ES-I3 (cell line): Measurements from ENCODE around the gene SPOPL.

ENCODE experiments used
- H3K36me3 ChIP-seq: 2 replicates; pipeline ENCODE4 v1.6.1; 2013; ENCODE audit warnings: mild to moderate bottlenecking, low read length, control low read depth, moderate library complexity; ENCODE audit not compliant: insufficient read depth
- H3K4me1 ChIP-seq: 2 replicates; pipeline ENCODE4 v1.6.1; 2013; ENCODE audit warnings: mild to moderate bottlenecking, control low read depth, low read length; ENCODE audit not compliant: insufficient read depth
- H3K9ac ChIP-seq: 2 replicates; pipeline ENCODE4 v1.6.1; 2013; ENCODE audit warnings: low read depth, mild to moderate bottlenecking, low read length, moderate library complexity
- H3K9me3 ChIP-seq: 2 replicates; pipeline ENCODE4 v1.6.1; 2013; ENCODE audit warnings: mild to moderate bottlenecking, low read length, moderate library complexity; ENCODE audit not compliant: control insufficient read depth, insufficient read depth

Gene SPOPL

GRCh38 chr2:138620431-138620830, 118.9 kb downstream of the SPOPL start:
- no peaks in the 10 kb centered on the region for H3K4me1 ChIP-seq
- no peaks in the 10 kb centered on the region for H3K9me3 ChIP-seq
- H3K9ac ChIP-seq, result no peak overlapping the region
- no peaks in the 10 kb centered on the region for H3K36me3 ChIP-seq

- Histone ChIP-seq H3K9me3 (no peaks in the 10 kb centered on the region), H3K9ac (no peak overlapping the region), H3K4me1 (no peaks in the 10 kb centered on the region), H3K36me3 (no peaks in the 10 kb centered on the region)
Observed at GRCh38 chr2:138621139-138621538, 119.6 kb downstream of the SPOPL start.

GRCh38 chr2:138622613-138623012, 121.0 kb downstream of the SPOPL start:
- Histone ChIP-seq H3K9me3 (no peaks in the 10 kb centered on the region), H3K36me3 (no peaks in the 10 kb centered on the region), H3K4me1 (no peaks in the 10 kb centered on the region), H3K9ac (no peak overlapping the region)
